HL-60/S4 treated with phorbol 12-myristate 13-acetate at 8.2 ng/mL for 4 days and 3 days (cell line): ENCODE data around the gene TNS3.
"Not testable (repeated sequence)": the region's sequence is repeated elsewhere in the genome, so short reads cannot be mapped to it uniquely, and the experiment has no call there.

Experiments
- in situ Hi-C: fragments of 300-500 bp; cut with MboI; formaldehyde crosslinking; loops from 2 replicates; pipeline ENCODE4 v1.15.0; 2022; ENCODE audit warnings: low sequenced_read_pairs

The TNS3 gene

DNA sequence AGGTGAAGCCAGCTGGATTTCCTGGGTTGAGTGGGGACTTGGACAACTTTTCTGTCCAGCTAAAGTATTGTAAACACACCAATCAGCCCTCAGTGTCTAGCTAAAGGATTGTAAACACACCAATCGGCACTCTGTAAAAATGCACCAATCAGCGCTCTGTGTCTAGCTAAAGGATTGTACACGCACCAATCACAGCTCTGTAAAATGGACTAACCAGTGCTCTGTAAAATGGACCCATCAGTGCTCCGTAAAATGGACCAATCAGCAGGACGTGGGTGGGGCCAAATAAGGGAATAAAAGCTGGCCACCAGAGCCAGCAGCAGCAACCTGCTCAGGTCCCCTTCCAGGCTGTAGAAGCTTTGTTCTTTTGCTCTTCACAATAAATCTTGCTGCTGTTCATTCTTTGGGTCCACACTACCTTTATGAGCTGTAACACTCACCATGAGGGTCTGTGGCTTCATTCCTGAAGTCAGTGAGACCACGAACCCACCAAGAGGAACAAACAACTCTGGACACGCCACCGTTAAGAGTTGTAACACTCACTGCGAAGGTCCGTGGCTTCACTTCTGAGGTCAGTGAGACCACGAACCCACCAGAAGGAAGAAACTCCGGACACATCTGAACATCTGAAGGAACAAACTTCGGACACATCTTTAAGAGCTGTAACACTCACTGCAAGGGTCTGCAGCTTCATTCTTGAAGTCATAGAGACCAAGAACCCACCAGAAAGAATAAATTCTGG, 21.8 kb upstream of the TNS3 start:
- in situ Hi-C loops, result not testable (repeated sequence)

DNA sequence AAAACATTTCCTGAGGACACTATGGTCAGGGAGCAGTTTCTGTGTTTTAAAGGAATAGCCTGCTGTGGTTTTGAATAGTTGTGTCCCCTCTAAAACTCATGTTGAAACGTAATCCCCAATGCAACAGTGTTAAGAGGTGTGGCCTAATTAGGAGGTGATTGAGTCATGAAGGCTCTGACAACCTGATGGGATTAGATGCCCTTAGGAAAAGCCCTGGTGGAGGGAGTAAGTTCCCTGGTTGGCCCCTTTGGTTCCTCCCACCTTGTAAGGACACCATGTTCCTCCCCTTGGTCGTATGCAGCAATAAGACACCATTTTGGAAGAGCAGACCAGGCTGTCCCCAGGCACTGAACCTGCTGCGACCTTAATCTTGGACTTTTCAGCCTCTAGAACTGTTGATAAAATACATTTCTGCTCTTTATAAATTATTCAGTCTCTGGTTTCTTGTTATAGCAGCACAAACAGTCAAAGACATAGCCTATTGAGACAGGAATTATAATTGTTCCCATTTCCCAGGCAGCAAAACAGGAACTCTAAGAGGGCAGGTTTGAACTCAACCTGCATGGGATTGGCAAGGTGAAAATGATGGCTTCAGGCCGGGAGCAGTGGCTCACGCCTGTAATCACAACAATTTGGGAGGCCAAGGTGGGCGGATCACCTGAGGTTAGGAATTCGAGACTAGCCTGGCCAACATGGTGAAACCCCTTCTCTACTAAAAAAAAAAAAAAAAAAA, 20.5 kb upstream of the TNS3 start:
- in situ Hi-C loops, result no loop called here

DNA sequence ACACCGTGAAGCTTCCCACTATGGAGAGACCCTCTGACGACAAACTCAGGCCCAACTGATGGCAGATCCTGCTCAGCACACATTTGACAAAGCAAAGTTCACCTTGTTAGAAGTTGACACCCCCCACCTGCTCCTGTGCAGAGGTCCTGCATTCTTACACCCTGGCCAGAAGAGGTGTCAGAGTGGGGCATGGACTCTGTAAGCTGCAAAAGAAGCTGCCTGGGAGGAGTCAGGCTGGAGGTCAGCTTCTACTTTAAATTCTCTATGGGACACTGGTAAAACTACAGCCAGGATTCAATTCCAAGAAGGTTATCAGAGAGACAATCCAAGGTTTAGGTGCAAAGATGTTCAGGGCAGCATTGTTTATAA, 20.0 kb upstream of the TNS3 start:
- in situ Hi-C loops, result no loop called here

GRCh38 chr7:47601119-47601880, 19.4 kb upstream of the TNS3 start:
- in situ Hi-C loops, result no loop called here

DNA sequence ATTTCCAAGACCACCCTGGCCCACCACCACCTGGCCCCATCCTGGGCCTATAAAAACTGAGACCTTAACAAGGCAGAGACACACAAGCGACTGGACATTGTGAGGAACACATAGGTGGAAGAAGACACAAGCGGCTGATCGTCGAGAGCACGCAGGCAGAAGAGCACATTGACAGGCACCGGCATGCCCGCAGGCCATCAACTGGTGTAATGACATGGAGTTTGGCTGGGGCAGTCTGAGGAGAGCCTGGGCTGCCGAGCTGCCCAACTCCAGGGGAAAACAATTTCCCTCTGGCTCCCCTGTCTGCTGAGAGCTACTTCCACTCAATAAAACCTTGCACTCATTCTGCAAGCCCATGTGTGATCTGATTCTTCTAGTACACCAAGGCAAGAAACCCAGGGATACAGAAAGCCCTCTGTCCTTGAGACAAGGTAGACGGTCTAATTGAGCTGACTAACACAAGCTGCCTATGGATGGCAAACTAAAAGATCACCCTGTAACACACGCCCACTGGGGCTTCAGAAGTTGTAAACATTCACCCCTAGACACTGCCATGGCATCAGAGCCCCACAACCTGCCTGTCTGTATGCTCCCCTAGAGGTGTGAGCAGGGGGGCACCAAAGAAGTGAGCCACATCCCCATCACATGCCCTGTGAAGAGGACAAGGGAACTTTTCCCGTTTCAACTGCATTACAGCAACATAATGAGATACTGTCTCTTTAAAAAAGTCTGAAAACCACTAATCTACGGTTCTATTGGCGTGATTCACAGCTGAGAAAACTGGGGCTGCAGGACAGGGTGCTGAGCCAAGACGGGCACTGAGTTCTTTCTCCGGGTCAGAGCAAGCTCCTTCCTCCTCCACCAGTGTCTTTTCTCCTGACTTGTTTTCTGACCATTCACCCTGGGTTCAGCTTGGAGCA, 18.5 kb upstream of the TNS3 start:
- in situ Hi-C loops, result no loop called here

DNA sequence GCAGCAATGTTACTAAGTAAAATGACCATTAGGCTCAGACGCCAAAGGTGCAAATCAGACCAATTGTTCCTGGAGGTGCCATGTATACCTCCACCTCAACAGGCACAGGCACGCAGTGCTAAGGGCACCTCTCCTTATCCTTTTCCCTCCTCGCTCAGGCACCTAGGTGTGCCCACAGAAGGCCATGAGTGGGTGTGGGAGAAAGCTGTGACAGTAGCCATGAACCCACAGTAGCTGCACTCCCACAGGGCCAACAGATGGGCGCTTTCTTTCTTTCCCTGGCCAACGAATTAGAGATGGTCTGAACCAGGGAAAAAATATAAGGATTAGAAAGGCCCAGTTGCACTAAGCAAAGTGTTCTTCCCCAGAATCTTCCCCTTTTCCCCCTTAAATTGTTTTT, 15.5 kb upstream of the TNS3 start:
- in situ Hi-C loops, result no loop called here

DNA sequence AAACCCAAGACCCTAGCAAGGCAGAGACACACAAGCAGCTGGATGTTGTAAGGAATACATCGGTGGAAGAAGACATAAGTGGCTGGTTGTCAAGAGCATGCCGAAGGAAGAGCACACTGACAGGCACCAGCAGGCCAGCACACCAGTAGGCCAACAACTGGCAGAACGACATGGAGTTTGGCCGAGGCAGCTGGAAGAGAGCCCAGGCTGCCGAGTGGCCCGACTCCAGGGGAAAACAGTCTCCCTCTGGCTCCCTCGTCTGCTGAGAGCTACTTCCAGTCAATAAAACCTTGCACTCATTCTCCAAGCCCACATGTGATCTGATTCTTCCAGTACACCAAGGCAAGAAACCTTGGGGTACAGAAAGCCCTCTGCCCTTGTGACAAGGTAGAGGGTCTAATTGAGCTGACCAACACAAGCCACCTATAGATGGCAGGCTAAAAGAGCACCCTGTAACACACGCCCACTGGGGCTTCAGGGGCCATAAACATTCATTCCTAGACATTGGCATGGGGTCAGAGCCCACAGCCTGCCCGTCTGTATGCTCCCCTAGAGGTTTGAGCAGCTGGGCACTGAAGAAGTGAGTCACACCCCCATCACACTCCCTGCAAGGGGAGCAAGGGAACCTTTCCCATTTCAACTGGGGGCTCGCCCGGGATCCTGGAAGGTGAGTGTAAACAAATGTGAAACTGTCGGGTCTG, 14.7 kb upstream of the TNS3 start:
- in situ Hi-C loops, result no loop called here

DNA sequence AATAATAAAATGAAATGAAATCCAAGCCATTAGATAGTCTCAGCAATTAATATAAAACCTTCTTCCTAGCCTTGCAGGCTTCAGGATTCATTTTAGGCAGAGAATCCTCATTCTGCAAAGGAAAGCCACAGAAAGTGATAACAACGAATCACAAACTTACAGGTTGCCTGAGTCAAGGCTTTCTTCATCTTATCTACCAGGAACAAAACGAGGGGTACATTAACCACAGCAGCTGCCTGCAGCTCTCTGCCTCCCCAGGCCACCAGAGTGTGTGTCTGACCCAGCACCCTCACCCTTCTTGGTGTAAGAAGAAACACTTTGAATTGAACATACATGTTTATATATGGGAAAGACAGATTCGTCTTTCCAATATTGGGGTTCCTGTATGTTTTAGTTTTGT, 12.5 kb upstream of the TNS3 start:
- in situ Hi-C loops, result no loop called here

DNA sequence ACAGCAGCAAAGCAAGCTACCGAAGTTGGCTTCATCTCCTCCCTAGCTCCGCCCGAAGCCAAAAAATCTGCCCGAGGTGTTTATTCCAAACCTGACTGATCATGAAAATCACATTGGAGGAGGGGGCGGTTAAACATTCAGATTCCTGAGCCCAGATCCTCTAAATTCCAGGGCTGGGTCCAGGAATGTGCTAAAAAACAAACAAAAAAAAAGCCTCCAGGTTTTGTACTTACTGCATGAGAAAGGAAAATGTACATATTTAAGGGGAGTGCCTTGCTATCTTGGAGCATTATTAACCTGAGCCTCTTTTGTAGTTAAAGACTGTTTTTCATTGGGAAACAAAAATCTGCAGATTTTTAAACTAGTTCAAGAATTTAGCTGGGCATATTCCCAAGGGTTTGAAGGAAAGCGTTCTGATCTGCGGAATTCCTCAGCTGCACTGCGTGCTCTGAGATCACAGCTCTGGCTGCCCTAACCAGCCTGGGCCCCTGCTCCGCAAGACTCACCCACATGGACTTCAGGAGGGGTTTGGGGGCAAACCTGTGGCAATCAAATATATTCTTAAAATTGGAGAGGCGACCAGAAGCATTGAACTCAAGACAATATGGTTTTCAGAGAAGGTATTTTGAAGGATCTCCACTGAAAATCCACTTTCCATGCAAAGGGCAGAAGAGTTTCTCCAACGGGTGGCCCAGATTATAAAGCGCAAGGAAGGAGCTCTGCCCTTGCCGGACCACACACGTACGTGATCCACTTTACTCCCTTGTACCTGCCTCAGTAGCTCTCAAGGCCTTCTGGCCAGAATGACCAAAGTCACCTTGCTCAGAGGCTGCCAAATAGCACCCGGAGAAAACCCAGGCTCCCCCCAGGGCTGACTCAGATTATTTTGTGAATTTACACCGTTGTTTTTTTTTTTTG, 10.0 kb upstream of the TNS3 start:
- in situ Hi-C loops, result no loop called here

DNA sequence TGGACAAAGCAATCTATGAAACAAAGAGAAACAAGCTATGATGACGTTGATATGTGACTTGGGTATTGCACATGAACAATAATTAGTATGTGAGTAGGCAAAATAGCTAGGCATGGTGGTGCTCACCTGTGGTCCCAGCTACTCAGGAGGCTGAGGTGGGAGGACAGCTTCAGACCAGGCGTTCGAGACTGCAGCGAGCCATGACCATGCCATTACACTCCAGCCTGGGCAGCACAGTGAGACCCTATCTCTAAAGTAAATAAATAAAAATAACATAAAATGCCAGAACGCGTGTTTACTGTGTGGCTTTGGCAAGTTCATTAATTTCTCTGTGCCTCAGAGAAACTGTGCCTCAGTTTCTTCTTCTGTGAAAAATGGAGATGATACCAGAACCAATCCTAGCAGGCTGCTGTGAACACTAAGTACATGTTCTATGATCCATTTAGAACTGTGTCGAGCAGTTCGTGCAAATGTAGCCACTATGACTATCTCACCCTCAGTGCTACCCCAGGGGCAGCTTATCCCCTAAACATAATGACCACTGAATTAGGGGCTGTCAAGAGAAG, 9.3 kb upstream of the TNS3 start:
- in situ Hi-C loops, result no loop called here

- in situ Hi-C loops, result not testable (repeated sequence)
Observed at GRCh38 chr7:47590215-47590614, 8.3 kb upstream of the TNS3 start.

DNA sequence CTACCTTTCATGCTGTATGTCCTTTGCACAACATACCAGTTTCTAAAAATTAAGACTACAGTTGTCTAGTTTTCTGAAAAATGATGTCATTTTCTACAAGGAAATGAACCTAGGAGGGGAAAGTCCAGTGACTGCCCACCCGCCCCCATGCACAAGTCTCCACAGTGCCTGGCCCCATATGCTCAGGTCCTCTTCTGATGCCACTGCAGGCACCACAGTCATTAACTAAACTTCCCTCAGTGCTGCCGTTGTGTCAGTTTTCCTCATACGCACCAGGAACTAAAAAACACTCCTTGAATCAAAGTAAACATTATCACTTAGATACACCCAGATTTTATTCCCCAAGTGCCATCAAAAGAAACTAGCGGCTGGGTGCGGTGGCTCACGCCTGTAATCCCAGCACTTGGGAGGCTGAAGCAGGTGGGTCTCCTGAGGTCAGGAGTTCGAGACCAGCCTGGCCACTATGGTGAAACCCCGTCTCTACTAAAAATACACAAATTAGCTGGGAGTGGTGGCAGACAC, 6.9 kb upstream of the TNS3 start:
- in situ Hi-C loops, result no loop called here

- in situ Hi-C loops, result no loop called here
Observed at GRCh38 chr7:47587976-47588375, 6.1 kb upstream of the TNS3 start.

GRCh38 chr7:47587351-47587750, 5.4 kb upstream of the TNS3 start:
- in situ Hi-C loops, result no loop called here

DNA sequence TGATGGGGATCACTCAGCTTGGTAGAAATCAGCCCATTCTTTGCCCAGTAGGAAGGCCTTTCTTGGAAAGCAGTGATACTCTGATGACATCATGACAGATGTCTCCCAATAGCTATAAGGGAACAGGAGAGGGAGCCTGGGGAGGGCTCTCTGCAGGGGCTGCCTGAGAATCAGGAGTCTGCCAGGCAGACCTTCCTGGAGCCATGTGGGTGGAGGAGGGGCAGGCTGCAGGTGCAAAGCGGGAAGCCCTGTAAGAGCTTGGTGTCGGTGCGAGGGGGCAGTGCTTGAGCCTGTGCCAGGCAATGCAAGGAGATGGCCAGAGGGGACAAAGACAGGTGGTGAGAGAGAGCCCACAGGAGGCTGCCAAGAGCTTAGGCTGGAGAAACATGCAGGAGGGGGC, 5.0 kb upstream of the TNS3 start:
- in situ Hi-C loops, result no loop called here

GRCh38 chr7:47586161-47586670, 4.3 kb upstream of the TNS3 start:
- in situ Hi-C loops, result not testable (repeated sequence)

DNA sequence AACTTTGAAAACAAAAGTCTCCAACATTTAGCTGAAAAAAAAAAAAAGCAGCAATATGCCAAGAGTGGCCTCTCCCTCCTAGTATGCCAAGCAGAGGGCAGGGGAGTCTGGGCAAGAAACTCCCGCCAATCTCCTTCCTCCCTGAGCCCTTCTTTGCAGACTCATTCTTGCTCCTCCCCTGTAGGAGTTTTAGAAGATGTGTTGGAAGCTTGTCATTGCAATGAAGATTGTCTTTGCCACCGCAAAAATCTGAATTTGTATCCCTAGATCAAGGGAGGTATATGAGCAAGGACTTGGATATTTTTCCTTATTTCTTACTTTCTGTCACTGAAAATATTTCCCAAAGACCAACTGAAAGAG, 2.6 kb upstream of the TNS3 start:
- in situ Hi-C loops, result no loop called here

GRCh38 chr7:47583739-47584535, 2.0 kb upstream of the TNS3 start:
- in situ Hi-C loops, result no loop called here
